Esophagus squamous epithelium (tissue), 5 donors: ENCODE measurements around the gene LTB. TPM values are rescaled to one million over a fixed set of nuclear protein-coding genes. Genes with fewer than 3 reads are reported as not detected.
A peak's percentile ranks its signal among the peaks of the same experiment; 100 is the strongest.

Source experiments
- DNase-seq: peaks from one replicate; lab custom pipeline; 2025; lab: John Stamatoyannopoulos, UW
- H3K27ac ChIP-seq, 4 donors: fragments of 200-600 bp; sonication (generic); one replicate each; pipeline ENCODE4 v1.5.1; 2016 to 2019; ENCODE audit warnings: mild to moderate bottlenecking in 1 of 4
- H3K27me3 ChIP-seq, 4 donors: fragments of 200-600 bp; sonication (generic); 1 replicate in 3 of 4; 2 replicates in 1 of 4; pipeline versions ENCODE4 v1.5.1 to v1.6.0; 2017 to 2021; ENCODE audit warnings: antibody characterized with exemption in 1 of 4
- H3K36me3 ChIP-seq, 3 donors: fragments of 200-600 bp; sonication (generic); one replicate each; pipeline ENCODE4 v1.5.1; 2016 to 2019
- H3K4me1 ChIP-seq, 3 donors: fragments of 200-600 bp; sonication (generic); one replicate each; pipeline ENCODE4 v1.5.1; 2017 to 2019
- H3K4me3 ChIP-seq, 4 donors: fragments of 200-600 bp; sonication (generic); 1 replicate in 3 of 4; 2 replicates in 1 of 4; pipeline ENCODE4 v1.5.1; 2016 to 2019; ENCODE audit warnings: mild to moderate bottlenecking in 2 of 4, moderate library complexity in 1 of 4
- H3K9me3 ChIP-seq, 3 donors: fragments of 200-600 bp; sonication (generic); one replicate each; pipeline ENCODE4 v1.5.1; 2016 to 2019
- POLR2A ChIP-seq, 4 donors: fragments of 450-650 bp; IDR thresholded peaks; one replicate each; pipeline ENCODE4 v1.6.1; 2017; ENCODE audit warnings: antibody characterized with exemption in 4 of 4, mild to moderate bottlenecking in 4 of 4, moderate library complexity in 3 of 4
- WGBS, 2 donors: methylation state at CpG; one replicate each; pipeline ENCODE4 v1.1.5; 2018; 5-methylcytosine and 5-hydroxymethylcytosine counted together
- intact Hi-C: fragments of 100-400 bp; cut with DNase I; formaldehyde crosslinking; loops from one replicate; pipeline ENCODE4 v1.15.0; 2022
- total RNA-seq, 4 donors: library from RNA; depleted of rRNA; stranded (reverse); fragments of >200 nt; gene quantifications; one replicate each; pipeline ENCODE4 v1.1.0, GENCODE V29; 2016
- TF ChIP-seq, protein P1 (sequence below), 6 experiments: fragments of 450-650 bp in 4 of 6; fragments of 200-600 bp in 2 of 6; sonication (generic) in 2 of 6; IDR thresholded peaks; one replicate each; pipeline ENCODE4 v1.5.1; 2016 to 2019; ENCODE audit warnings: antibody characterized with exemption in 6 of 6, mild to moderate bottlenecking in 4 of 6, moderate library complexity in 4 of 6
- donor health status: DM: yes; HTN: yes; CAD: no.

LTB gene
- total RNA-seq, 4 donors from 2014 or later: 0.53 to 2.3 (median 1.1) TPM

DNA sequence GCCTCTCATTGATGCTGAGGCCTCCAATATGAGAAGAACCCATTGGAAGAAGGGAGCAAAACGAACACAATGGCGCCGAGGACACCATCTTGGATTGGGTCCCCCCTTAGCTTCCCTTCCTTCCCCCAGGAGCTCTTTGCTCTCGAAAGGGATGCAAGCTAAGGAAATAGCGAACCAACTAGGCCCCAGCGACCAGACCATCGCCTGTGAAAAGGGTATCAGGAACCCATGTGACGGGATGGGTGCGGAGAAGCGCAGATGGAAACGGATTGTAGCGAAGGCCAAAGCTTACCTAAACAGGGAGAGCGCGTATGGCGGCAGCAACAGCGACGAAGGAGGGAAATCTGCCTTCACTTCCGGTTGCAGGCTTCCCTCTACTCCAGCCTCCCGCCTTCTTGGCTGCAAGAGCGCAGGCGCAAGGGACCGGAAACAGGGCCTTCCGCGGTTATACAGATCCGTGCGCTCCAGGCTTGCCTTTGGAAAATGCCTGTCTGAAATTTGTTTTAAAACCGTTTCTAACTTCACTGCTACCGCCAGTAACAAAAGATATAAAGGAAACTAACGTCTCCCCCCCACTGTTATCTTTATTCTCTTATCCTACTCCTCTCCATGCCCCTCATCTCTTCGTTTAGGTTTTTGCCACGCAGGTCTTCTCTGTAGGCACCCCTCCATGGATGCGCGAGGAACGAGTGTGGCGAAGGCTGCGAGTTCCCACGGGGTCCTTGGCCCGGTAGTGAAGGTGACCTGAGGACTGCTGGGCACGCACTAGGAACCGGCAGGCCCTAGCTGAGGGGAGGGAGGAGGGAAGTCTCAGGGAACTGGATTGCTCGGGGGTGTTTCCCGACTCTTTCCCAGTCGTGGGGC lies 40.3 kb downstream of the LTB start, which contains the start of gene DDX39B:
Gene DDX39B (minus strand): TSS at position 346 of the 864 bp plus-strand sequence. CDS start 1,471 bp downstream, outside the sequence.
- H3K27ac ChIP-seq: peak within 1 kb of the TSS; percentile 93 to 99 (median 94)
- peak; percentile 80 for DNase-seq
- H3K27me3 ChIP-seq: no peaks in the 10 kb centered on the region
- intact Hi-C loops: no loop called here
- TF ChIP-seq POLR2A (IDR thresholded peaks at IDR 0.05): peak in 3 of 4 donors; percentile 45 to 80 (median 53)
- TF ChIP-seq, protein P1, sequence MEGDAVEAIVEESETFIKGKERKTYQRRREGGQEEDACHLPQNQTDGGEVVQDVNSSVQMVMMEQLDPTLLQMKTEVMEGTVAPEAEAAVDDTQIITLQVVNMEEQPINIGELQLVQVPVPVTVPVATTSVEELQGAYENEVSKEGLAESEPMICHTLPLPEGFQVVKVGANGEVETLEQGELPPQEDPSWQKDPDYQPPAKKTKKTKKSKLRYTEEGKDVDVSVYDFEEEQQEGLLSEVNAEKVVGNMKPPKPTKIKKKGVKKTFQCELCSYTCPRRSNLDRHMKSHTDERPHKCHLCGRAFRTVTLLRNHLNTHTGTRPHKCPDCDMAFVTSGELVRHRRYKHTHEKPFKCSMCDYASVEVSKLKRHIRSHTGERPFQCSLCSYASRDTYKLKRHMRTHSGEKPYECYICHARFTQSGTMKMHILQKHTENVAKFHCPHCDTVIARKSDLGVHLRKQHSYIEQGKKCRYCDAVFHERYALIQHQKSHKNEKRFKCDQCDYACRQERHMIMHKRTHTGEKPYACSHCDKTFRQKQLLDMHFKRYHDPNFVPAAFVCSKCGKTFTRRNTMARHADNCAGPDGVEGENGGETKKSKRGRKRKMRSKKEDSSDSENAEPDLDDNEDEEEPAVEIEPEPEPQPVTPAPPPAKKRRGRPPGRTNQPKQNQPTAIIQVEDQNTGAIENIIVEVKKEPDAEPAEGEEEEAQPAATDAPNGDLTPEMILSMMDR (IDR thresholded peaks at IDR 0.05): peak in 3 of 6 experiments; percentile 7 to 14 (median 11)
- peaks cover 24 to 60% (median 40%) of the 10 kb centered on the region in 3 donors for H3K4me1 ChIP-seq
- H3K36me3 ChIP-seq: peaks cover 20 to 35% (median 26%) of the 10 kb centered on the region in 3 donors
- H3K9me3 ChIP-seq: no peaks in the 10 kb centered on the region
- H3K4me3 ChIP-seq: peak within 1 kb of the TSS; percentile 58 to 87 (median 74)
- 0 to 1% methylated on average over 35 of the region's 43 CpGs for WGBS, 2 donors

DNA sequence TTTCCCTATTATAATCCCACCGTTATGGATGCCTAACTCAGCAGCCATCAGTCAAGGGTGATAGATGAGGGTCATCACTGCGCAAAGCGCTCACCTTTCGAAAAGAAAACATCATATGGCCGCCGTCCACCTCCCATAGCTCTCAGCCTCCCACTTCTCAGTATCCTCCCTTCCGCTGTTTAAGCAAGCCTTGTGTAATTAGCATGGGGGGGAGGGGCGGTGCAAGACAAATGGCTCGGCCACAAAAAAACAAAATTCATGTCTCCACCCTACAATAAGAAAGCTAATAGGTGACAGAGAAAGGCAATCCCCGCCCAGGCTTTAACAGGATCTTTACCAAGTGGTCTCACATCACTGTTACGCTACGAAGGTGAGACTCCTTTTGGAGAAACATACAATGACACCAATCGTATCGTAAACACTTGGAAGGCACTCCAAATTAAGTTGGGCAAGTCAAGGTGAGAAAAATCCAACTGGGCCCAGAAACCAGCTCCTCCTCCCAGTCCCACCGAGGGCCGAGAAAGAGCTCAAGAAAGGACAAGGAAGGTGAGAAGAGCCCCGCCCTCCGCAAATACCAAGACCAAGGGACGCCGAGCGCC lies 41.1 kb downstream of the LTB start:
- H3K36me3 ChIP-seq: peaks cover 28 to 43% (median 33%) of the 10 kb centered on the region in 3 donors
- no peaks in the 10 kb centered on the region for H3K27me3 ChIP-seq
- no peak for TF ChIP-seq POLR2A (IDR thresholded peaks at IDR 0.05)
- TF ChIP-seq, protein P1 (IDR thresholded peaks at IDR 0.05): no peak
- intact Hi-C loops: no loop called here
- H3K4me3 ChIP-seq: peak overlapping the region; percentile 58 to 87 (median 74)
- WGBS, 2 donors: 0% methylated on average over 19 to 21 of the region's 21 CpGs
- no peaks in the 10 kb centered on the region for H3K9me3 ChIP-seq
- H3K4me1 ChIP-seq: peaks cover 24 to 60% (median 37%) of the 10 kb centered on the region in 3 donors
- no peak for DNase-seq
- H3K27ac ChIP-seq: peak overlapping the region; percentile 93 to 99 (median 94)

DNA sequence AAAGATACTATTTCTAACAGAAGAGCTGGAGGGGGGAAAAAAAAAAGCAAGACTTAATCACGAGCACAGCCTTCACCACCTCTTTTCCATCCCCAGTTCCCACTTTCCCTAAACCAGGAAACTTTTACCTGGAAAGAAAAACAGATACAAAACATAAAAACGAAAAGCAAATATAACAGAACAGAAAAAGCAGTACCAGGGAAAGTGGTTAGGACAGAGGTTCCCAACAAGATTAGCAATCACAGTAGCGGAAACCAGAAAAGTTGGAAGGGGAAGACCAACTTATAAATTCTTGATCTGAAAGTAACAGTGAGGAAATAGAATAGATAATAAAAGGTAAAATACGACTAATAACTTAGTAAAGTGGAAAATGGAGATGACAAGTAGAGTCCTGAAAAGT lies 41.6 kb downstream of the LTB start:
- Histone ChIP-seq H3K9me3 (no peaks in the 10 kb centered on the region), H3K27ac (peak overlapping the region; percentile 93 to 99 (median 94)), H3K4me3 (peak overlapping the region; percentile 58 to 87 (median 74)), H3K36me3 (peaks cover 33 to 48% (median 38%) of the 10 kb centered on the region in 3 donors), H3K4me1 (peaks cover 24 to 60% (median 37%) of the 10 kb centered on the region in 3 donors), H3K27me3 (no peaks in the 10 kb centered on the region)
- intact Hi-C loops: no loop called here
- TF ChIP-seq POLR2A (IDR thresholded peaks at IDR 0.05): no peak
- TF ChIP-seq, protein P1 (IDR thresholded peaks at IDR 0.05): no peak
- WGBS, 2 donors: 8 to 9% methylated on average over 4 of the region's 4 CpGs
- DNase-seq: no peak

DNA sequence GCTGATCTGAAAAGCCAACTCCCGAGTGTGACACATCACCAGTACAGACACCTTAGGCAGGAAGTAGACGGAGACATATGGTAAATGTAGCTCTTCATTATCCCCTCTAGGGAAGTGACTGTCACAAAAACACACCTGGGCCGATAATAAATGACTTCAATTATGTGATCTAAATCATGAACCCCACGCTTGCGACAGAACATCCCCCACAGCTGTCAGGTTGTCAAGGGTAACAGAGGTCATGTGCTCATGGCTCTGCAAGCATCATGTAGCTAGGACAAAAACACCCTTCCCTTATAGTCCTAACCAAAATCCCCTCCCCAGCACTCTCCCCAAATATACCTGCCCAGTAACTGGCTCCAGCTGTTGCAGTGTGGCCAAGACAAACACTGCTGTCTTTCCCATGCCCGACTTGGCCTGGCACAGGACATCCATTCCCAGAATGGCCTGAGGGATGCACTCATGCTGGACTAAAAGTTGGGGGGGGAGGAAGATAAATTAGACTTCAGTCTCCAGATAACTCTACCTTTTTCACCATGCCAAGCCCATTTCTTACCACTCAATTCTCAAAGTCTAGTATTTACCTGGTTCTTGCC lies 43.3 kb downstream of the LTB start:
- TF ChIP-seq, protein P1 (IDR thresholded peaks at IDR 0.05): no peak
- TF ChIP-seq POLR2A (IDR thresholded peaks at IDR 0.05): no peak
- Histone ChIP-seq H3K27ac (peak overlapping the region in 2 of 4 donors; percentile 29 to 99), H3K9me3 (no peaks in the 10 kb centered on the region), H3K27me3 (no peaks in the 10 kb centered on the region), H3K36me3 (peaks cover 49 to 65% (median 52%) of the 10 kb centered on the region in 3 donors), H3K4me3 (peak overlapping the region in 2 of 4 donors; percentile 58 to 80), H3K4me1 (peaks cover 24 to 60% (median 37%) of the 10 kb centered on the region in 3 donors)
- no peak for DNase-seq
- intact Hi-C loops: no loop called here
- WGBS, 2 donors: 37 to 40% methylated on average over 5 to 6 of the region's 6 CpGs
